H9 (cell line): Measurements from ENCODE around the gene CFAP97. TPM values are rescaled to one million over a fixed set of nuclear protein-coding genes. Genes with fewer than 3 reads are reported as not detected.

ENCODE experiments used
- DNase-seq: peaks from one replicate; pipeline ENCODE4 v3.0.0-alpha.2; 2017
- H2AFZ ChIP-seq: one replicate; pipeline ENCODE4 v1.6.1; 2013; ENCODE audit warnings: mild to moderate bottlenecking, low read length, control low read depth, moderate library complexity
- H2AK5ac ChIP-seq: 2 replicates; pipeline ENCODE4 v1.6.1; 2013; ENCODE audit warnings: low read length, control low read depth, mixed read lengths; ENCODE audit not compliant: insufficient read length
- H2BK120ac ChIP-seq: one replicate; pipeline ENCODE4 v1.6.1; 2013; ENCODE audit warnings: low read depth, mild to moderate bottlenecking, low read length, control low read depth, inconsistent platforms; ENCODE audit not compliant: poor library complexity, severe bottlenecking
- H2BK12ac ChIP-seq: 2 replicates; pipeline ENCODE4 v1.6.1; 2013; ENCODE audit warnings: low read length, control low read depth, mixed read lengths, low read depth; ENCODE audit not compliant: insufficient read length
- H2BK15ac ChIP-seq: 2 replicates; pipeline ENCODE4 v1.6.1; 2013; ENCODE audit warnings: low read depth, low read length, control low read depth
- H2BK20ac ChIP-seq: one replicate; pipeline ENCODE4 v1.6.1; 2013; ENCODE audit warnings: low read depth, mild to moderate bottlenecking, low read length, control low read depth, inconsistent platforms; ENCODE audit not compliant: poor library complexity, severe bottlenecking
- H2BK5ac ChIP-seq: 2 replicates; pipeline ENCODE4 v1.6.1; 2013; ENCODE audit warnings: low read length, control low read depth, mixed read lengths; ENCODE audit not compliant: insufficient read length
- H3K14ac ChIP-seq: 2 replicates; pipeline ENCODE4 v1.6.1; 2013; ENCODE audit warnings: low read length, control low read depth; ENCODE audit not compliant: insufficient read depth
- H3K18ac ChIP-seq: 2 replicates; pipeline ENCODE4 v1.6.1; 2013; ENCODE audit warnings: low read depth, mild to moderate bottlenecking, mixed read lengths, low read length, control low read depth; ENCODE audit not compliant: insufficient read length
- H3K23ac ChIP-seq: 2 replicates; pipeline ENCODE4 v1.6.1; 2013; ENCODE audit warnings: low read length, control low read depth, mixed read lengths, low read depth; ENCODE audit not compliant: insufficient read length
- H3K23me2 ChIP-seq: 2 replicates; pipeline ENCODE4 v1.6.1; 2013; ENCODE audit warnings: low read depth, mild to moderate bottlenecking, mixed read lengths, low read length, control low read depth; ENCODE audit not compliant: insufficient read length, poor library complexity, severe bottlenecking
- H3K27ac ChIP-seq: 2 replicates; pipeline ENCODE4 v1.5.1; 2013; ENCODE audit warnings: low read length, control low read depth, mixed read lengths, low read depth; ENCODE audit not compliant: insufficient read length
- H3K27me3 ChIP-seq: 2 replicates; pipeline ENCODE4 v1.6.1; 2013; ENCODE audit warnings: low read length, control low read depth, inconsistent platforms; ENCODE audit not compliant: insufficient read depth
- H3K4ac ChIP-seq: 2 replicates; pipeline ENCODE4 v1.6.1; 2013; ENCODE audit warnings: low read depth, mild to moderate bottlenecking, control low read depth, inconsistent platforms, low read length, moderate library complexity
- H3K4me1 ChIP-seq: 2 replicates; pipeline ENCODE4 v1.6.1; 2013; ENCODE audit warnings: low read length, control low read depth, inconsistent platforms; ENCODE audit not compliant: insufficient read depth
- H3K4me2 ChIP-seq: 2 replicates; pipeline ENCODE4 v1.6.1; 2013; ENCODE audit warnings: low read length, control low read depth, mixed read lengths; ENCODE audit not compliant: insufficient read length, insufficient read depth
- H3K56ac ChIP-seq: 2 replicates; pipeline ENCODE4 v1.6.1; 2013; ENCODE audit warnings: low read depth, mild to moderate bottlenecking, mixed read lengths, low read length, control low read depth; ENCODE audit not compliant: insufficient read length
- H3K79me1 ChIP-seq: 2 replicates; pipeline ENCODE4 v1.6.1; 2013; ENCODE audit warnings: low read depth, mild to moderate bottlenecking, moderate library complexity, low read length, control low read depth, inconsistent platforms; ENCODE audit not compliant: insufficient read depth, poor library complexity, severe bottlenecking
- H3K79me2 ChIP-seq: 2 replicates; pipeline ENCODE4 v1.6.1; 2013; ENCODE audit warnings: low read length, control low read depth, inconsistent platforms; ENCODE audit not compliant: insufficient read depth
- H3K9ac ChIP-seq: 2 replicates; pipeline ENCODE4 v1.6.1; 2013; ENCODE audit warnings: low read length, control low read depth, mixed read lengths; ENCODE audit not compliant: insufficient read length; ENCODE audit errors: extremely low read depth
- H3K9me3 ChIP-seq: one replicate; pipeline ENCODE4 v1.6.1; 2013; ENCODE audit warnings: low read depth, low read length, inconsistent platforms; ENCODE audit not compliant: control insufficient read depth
- H3T11ph ChIP-seq: one replicate; pipeline ENCODE4 v1.6.1; 2013; ENCODE audit warnings: mild to moderate bottlenecking, low read length, control low read depth, inconsistent platforms
- H4K20me1 ChIP-seq: one replicate; pipeline ENCODE4 v1.6.1; 2013; ENCODE audit not compliant: control insufficient read depth, insufficient read length, insufficient read depth
- H4K5ac ChIP-seq: 2 replicates; pipeline ENCODE4 v1.6.1; 2013; ENCODE audit warnings: low read depth, mild to moderate bottlenecking, mixed read lengths, low read length, control low read depth; ENCODE audit not compliant: insufficient read length
- H4K8ac ChIP-seq: replicated peaks from 2 replicates; pipeline ENCODE4 v1.6.1; 2013; ENCODE audit warnings: low read length, control low read depth, mixed read lengths, low read depth; ENCODE audit not compliant: insufficient read length
- H4K91ac ChIP-seq: 2 replicates; pipeline ENCODE4 v1.6.1; 2013; ENCODE audit warnings: low read depth, mild to moderate bottlenecking, moderate library complexity, mixed read lengths, low read length, control low read depth; ENCODE audit not compliant: insufficient read length
- H3K27ac Mint-ChIP-seq, 3 experiments: 2 replicates in 2 of 3; 3 replicates in 1 of 3; pipeline ENCODE4 v1.8.0; 2020 to 2021; ENCODE audit warnings: mixed read lengths in 3 of 3, mild to moderate bottlenecking in 1 of 3, moderate library complexity in 1 of 3
- H3K27me3 Mint-ChIP-seq: 2 replicates; pipeline ENCODE4 v1.8.0; 2021; ENCODE audit warnings: low read depth, mild to moderate bottlenecking, moderate library complexity, mixed read lengths
- H3K36me3 Mint-ChIP-seq, 3 experiments: 2 replicates in 2 of 3; 3 replicates in 1 of 3; pipeline ENCODE4 v1.8.0; 2020 to 2021; ENCODE audit warnings: low read depth in 3 of 3, mixed read lengths in 3 of 3; ENCODE audit not compliant: insufficient read depth in 1 of 3
- H3K4me1 Mint-ChIP-seq, 2 experiments: 2 replicates each; pipeline ENCODE4 v1.8.0; 2020; ENCODE audit warnings: mixed read lengths in 2 of 2
- H3K4me3 Mint-ChIP-seq, 2 experiments: 2 replicates in 1 of 2; 3 replicates in 1 of 2; pipeline ENCODE4 v1.8.0; 2020 to 2021; ENCODE audit warnings: mild to moderate bottlenecking in 2 of 2, mixed read lengths in 2 of 2, moderate library complexity in 1 of 2
- H3K9me3 Mint-ChIP-seq, 2 experiments: 2 replicates in 1 of 2; 3 replicates in 1 of 2; pipeline ENCODE4 v1.8.0; 2020; ENCODE audit warnings: mild to moderate bottlenecking in 2 of 2, mixed read lengths in 2 of 2, moderate library complexity in 1 of 2
- total RNA-seq: library from RNA; stranded (reverse); gene quantifications from 2 replicates; pipeline ENCODE4 v1.2.1, GENCODE V29; 2021
- TF ChIP-seq, protein P1 (sequence below): fragments of 200-600 bp; sonication (generic); conservative IDR thresholded peaks from 3 replicates; pipeline ENCODE4 v1.8.0; 2021; ENCODE audit warnings: antibody characterized with exemption, mild to moderate bottlenecking

The CFAP97 gene
- total RNA-seq, 1 experiment from 2014 or later, result 39.3 TPM

DNA sequence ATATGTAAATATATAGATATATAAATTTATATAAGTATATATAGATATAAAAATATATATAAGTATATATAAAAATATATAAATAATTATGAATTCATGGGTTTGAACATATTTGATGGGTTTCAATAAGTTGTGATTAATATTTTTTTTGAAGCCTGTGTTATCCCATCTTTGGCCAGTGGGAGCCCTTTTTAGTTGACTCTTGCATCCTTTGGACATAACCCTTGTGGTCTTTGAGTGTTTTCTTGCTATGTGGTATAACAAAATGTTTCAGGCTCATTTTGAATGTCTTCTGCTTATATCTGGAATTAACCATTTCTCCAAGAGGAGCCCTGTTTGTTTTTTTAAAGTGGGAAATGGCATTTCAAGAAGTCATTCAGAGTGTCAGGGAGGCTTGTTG is 20.8 kb upstream of the CFAP97 start:
- no peaks in the 10 kb centered on the region for H3K27me3 Mint-ChIP-seq
- Histone ChIP-seq H3K4me1 (no peaks in the 10 kb centered on the region; the same call in 1 of the 2 replicates), H3K79me1 (peaks cover 17% of the 10 kb centered on the region), H3K56ac (no peak overlapping the region), H3K9ac (no peak overlapping the region), H4K91ac (no peak overlapping the region), H3K4me2 (no peak overlapping the region), H3K27me3 (no peaks in the 10 kb centered on the region), H2AK5ac (no peak overlapping the region), H2BK5ac (no peak overlapping the region), H3K23me2 (peaks cover 4% of the 10 kb centered on the region), H2AFZ (no peak overlapping the region), H3K14ac (no peak overlapping the region), H4K8ac (no peak overlapping the region), H4K20me1 (no peaks in the 10 kb centered on the region), H3T11ph (no peak overlapping the region), H3K23ac (no peak overlapping the region), H2BK120ac (no peak overlapping the region), H3K79me2 (peaks cover 4% of the 10 kb centered on the region; the same call in 1 of the 2 replicates), H2BK15ac (no peak overlapping the region), H3K4ac (no peak overlapping the region), H3K18ac (no peak overlapping the region), H4K5ac (no peak overlapping the region), H2BK12ac (no peak overlapping the region), H3K9me3 (no peaks in the 10 kb centered on the region), H2BK20ac (no peak overlapping the region), H3K27ac (no peak overlapping the region)
- no peak for DNase-seq
- no peaks in the 10 kb centered on the region; a peak in 1 of 5 replicates for H3K9me3 Mint-ChIP-seq
- H3K36me3 Mint-ChIP-seq, result peaks cover 0 to 3% (median 3%) of the 10 kb centered on the region in 3 experiments; a peak in 2 of 7 replicates
- H3K4me3 Mint-ChIP-seq, result no peak overlapping the region
- H3K4me1 Mint-ChIP-seq, result peaks cover 8% of the 10 kb centered on the region in 2 experiments
- H3K27ac Mint-ChIP-seq, result no peak overlapping the region
- TF ChIP-seq, protein P1, sequence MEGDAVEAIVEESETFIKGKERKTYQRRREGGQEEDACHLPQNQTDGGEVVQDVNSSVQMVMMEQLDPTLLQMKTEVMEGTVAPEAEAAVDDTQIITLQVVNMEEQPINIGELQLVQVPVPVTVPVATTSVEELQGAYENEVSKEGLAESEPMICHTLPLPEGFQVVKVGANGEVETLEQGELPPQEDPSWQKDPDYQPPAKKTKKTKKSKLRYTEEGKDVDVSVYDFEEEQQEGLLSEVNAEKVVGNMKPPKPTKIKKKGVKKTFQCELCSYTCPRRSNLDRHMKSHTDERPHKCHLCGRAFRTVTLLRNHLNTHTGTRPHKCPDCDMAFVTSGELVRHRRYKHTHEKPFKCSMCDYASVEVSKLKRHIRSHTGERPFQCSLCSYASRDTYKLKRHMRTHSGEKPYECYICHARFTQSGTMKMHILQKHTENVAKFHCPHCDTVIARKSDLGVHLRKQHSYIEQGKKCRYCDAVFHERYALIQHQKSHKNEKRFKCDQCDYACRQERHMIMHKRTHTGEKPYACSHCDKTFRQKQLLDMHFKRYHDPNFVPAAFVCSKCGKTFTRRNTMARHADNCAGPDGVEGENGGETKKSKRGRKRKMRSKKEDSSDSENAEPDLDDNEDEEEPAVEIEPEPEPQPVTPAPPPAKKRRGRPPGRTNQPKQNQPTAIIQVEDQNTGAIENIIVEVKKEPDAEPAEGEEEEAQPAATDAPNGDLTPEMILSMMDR, result 0 out of 3 replicates have a peak, but pooled peaks have one; percentile 20
